Epidermal melanocyte (primary cell): ENCODE measurements around the gene MDM4.
"Not testable (repeated sequence)": the region's sequence is repeated elsewhere in the genome, so short reads cannot be mapped to it uniquely, and the experiment has no call there.

Source experiments
- DNase-seq: peaks from one replicate; pipeline ENCODE4 v3.0.0; 2011; ENCODE audit warnings: low spot score; ENCODE audit not compliant: insufficient read length

Gene MDM4, protein sequence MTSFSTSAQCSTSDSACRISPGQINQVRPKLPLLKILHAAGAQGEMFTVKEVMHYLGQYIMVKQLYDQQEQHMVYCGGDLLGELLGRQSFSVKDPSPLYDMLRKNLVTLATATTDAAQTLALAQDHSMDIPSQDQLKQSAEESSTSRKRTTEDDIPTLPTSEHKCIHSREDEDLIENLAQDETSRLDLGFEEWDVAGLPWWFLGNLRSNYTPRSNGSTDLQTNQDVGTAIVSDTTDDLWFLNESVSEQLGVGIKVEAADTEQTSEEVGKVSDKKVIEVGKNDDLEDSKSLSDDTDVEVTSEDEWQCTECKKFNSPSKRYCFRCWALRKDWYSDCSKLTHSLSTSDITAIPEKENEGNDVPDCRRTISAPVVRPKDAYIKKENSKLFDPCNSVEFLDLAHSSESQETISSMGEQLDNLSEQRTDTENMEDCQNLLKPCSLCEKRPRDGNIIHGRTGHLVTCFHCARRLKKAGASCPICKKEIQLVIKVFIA

DNA sequence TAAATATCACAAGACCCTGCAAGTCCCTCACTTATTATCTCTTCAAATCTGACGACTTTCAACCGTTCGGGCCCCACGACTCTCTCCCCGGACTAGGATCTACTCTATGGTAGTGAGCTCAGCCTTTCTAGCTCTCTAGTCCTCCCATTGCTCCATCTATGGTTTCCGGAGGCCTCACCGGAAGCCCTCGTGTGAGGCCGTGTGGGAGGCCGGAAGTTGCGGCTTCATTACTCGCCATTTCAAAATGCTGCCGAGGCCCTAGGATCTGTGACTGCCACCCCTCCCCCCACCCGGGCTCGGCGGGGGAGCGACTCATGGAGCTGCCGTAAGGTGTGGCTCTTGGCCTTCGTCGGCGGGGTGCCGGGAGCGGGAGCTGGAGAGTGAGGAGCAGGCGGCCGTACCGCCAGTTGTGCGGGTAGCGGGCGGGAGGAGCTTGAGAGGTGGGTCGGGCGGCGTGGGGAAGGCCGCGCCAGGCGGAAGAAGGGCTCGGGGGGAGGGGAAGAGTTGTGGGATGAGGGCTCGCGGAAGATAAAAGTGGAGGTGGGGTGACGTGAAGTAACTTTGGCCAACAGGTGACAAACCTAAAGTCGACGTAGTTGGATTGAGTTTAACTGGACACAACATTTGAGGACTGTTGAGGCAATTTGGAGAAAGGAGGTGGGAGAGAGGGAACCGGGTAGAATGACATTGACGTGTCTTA, at the start of gene MDM4:
Gene MDM4 (plus strand): TSS at position 227 of the 700 bp plus-strand sequence. CDS start 9,113 bp downstream, outside the sequence.
- peak; percentile 90 for DNase-seq

DNA sequence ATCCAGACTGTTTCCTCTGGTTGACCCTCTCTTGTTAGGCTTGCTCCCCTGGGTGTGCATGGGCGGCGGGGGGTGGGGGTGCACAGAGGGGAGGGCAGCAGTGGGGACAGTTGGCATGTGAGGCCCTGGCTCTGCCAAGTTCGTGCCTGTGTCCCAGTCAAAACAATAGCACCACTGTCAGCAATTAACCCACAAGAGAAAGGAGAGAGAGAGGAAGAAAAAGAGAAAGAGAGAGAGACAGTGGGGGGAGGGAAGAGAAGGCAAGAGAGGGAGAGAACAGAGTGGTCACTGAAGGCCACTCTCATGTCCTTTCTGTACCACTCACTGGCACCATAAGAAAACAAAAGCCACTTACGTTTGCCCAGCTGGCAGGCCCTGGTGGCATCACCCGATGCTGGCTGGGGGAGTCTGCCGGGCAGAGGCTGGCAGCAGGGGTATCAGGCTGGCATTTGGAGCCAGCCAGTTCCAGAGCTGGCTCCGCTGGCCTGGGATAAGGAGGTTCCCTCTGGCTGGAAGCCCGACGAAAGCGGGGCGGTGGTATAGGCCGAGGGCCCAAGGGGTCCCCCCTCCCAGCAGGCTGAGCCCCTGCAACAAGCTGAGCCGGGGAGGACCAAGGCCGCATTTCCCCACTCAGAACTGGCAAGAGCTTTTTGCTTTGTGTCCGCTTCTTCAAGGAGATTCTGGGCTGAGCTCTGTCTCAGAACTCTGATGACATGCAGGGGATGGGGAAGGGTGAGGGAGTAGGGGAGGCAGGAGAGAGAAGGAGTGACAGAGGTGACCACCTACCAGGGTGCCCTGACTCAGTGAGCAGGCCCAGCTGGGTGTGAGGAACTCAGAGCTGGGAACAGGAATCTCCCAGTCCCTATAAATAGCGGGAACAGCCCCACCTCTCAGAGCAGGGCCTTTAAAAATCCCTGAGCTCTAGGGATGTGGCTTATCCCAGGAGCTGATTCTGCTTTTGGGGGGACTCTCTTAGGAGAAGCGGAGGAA, 49.5 kb upstream of the MDM4 start:
- peak; percentile 40 for DNase-seq

DNA sequence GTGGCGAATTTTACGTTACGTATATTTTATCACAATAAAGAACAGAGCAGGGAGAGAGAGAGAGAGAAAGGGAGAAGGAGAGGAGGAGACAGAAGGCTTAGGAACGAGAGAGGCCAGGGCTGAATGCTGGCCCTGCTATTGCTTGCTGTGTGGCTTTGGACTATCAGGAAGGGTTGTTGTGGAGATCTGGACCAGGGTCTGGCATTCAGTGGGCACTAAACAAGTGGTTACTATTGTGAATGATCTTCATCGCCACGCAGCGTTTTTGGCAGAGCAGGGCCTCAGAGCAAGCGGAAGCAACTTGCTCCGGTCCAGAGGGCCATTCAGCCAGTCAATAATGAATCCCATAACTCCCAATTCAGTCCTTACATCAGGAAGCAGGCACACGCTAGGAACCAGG, 48.0 kb upstream of the MDM4 start:
- DNase-seq, result no peak

DNA sequence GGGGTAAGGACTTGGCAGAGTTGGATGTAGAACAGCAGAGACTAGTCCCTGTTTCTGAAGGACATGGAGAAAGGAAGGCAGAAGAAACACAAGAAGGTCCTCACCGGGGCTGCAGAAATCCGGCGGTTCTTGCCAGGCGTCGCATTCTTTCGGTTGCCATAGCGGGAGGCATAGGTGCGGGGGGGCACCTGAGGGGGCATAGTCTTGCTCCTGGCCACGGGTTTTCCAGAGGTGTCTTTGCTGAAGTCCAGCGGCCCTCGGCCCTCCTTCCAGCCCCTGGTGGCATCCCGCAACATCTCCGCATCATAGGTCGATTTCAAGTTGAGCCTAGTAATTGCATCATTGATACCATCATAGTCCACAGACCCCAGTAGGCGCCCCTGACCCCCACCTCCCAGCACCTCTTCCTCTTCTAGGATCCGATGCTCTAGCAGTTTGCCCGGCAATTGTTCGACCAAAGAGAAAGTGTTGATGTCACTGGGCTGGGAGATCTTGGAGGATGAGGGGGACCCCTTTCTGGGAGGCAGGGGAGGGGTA, 47.4 kb upstream of the MDM4 start:
- no peak for DNase-seq

DNA sequence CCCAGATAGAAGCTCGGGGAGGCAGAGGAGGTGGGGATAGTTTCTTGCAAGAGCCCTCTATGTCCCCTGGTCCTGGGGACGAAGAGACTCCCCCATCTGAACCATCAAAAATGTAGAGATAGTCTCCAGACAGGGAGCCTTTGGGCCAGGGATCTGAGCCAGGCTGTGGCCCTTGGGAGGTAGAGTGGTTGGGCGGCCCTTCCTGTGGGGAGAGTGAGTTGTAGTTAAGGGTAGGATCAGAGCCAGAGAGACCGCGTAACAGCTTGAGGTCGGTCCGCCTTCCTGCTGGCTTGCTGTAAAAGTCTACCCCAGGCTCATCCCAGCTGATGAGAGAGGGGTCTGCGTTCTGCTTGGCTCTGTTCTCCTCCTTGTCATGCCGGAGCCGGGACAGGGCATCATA, 46.9 kb upstream of the MDM4 start:
- DNase-seq, result no peak

DNA sequence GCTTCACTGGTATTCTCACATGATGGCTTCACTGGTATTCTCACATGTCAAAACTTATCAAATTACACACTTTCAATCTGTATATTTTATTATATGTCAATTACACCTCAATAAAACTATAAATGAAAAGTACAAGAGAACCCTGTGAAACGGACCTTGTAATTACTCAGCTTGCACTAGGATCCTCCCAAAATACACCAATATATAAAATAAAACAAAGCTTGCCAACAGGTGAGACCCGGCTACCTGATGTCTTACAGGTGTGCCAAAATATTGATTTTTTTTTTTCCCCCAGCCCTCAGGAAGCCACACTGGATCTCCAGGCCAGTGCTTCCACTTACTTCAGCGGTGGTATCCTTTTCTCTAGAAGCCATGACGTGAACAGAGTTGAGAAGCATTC, 44.5 kb upstream of the MDM4 start:
- DNase-seq, result no peak

DNA sequence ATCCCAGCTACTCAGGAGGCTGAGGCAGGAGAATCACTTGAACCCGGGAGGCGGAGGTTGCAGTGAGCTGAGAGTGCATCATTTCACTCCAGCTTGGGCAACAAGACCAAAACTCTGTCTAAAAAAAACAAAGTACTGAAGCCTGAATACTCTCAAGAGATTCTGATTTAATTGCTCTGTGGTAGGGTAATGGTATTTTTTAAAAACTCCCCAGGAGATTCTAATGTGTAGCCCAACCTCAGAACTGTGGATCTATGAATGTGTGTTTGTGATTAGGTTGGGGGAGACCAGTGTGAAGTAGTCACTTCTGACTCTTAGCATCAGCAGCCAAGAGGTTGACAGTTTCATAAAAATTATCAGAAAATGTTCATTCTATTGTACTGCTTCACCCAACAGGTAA, 43.5 kb upstream of the MDM4 start:
- DNase-seq, result no peak

DNA sequence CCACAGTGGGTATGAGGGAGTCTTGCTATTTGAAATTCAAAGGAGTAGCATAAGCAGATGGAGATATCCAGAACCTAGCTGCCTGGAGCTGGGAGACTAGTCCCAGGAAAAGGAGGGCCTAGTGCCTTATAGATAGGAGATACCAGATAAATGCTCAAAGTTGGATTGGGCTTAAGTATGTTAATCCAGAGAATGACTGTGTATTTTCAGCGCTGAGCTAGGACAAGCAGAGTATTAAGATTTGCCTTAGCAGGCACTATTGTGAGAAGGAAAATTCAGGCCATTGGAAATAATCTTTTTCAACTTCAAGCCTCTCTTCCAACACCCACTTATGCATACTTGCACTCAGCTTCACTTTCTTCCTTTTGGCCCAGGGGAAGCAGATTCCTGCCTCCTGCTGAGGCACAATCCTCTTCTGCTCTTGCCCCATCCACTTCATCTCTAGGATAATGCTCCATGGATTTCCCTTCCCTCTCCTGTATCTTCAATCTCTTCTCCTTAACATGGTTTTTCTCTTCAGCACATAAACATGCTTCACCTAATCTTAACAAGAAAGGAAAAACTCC, 42.7 kb upstream of the MDM4 start:
- DNase-seq, result no peak

DNA sequence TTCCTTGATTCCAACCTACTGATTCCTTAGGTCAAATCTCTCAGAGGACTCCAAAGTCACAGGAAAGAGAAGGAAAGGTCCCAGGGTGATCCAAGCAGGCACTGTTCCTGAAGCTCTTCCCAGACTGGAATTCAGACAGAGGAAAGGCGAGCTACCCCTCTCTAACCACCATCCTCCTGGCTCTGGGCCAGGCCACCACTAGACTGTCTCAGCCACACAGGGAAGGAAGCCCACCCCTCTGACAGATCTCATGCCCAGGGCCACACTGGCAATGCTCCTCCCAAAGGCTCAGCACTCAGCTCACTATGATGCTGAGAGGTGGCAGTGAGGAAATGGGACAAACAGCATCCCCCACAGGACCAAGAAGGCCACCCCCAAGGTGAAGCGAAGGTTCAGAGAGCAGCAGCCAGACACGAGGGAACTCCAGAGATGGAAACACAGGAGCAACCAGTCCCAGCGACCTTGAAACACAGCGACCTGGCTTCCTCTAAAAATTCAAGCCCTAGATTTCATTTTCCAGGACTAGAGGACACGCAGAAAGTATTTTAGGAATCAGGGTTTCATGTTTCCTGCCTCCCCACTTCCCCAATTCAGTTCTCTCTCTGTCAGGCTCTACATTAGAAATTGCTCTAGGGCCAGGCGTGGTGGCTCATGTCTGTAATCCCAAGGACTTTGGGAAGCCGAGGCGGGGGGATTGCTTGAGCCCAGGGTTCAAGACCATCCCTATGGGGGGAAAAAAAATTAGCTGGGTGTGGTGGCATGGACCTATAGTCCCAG, 40.4 kb upstream of the MDM4 start:
- DNase-seq, result no peak

DNA sequence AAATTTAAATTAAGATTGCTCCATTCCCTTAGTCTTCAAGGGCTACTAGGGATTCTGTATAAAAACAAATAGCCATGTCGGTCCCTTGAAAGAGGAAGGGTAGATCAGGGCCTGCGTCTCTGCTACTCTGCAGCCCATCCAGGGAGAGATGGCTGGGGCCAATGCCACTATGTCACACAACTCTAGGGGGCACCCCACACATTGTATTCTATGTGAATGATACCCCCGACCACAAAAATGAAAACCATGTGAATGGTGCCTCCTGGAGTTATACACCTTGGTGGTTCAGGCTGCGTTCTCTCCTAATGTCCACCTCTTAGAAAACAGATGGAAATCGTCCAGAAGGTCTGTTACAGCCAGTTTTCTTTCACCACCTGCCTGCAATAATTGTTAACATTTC, 39.6 kb upstream of the MDM4 start:
- DNase-seq, result no peak

DNA sequence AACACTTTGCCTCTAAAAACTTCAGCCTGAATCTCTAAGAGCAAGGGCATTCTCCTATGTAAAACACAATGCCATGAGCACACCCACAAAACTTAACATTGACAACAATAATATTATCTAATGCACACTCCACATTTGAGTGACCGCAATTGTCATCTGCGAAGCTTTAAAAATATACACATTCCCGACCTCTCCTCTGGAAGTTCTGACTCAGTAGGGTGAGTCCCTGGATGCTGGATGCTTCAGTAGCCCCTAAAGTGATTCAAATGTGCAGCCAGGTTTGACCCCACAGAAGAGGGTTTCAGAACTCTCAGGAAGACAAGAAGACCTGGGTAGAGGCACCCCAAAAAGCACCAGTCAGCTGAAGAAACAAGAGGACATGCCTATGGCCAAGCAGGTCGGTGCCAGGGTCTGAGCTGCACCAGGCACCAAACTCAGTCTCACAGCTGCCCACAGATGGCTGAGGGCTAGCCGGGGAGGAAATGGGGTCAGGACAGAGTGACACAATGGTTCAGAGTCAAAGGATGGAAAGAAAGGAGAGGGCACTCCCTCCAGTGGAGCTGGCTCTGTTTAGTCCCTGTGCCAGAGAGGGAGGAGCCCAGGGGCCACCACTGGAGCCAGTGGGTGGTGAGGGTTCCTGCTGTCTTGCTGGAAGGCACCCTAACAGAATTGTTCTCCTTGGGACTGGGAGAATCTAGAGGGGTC, 39.0 kb upstream of the MDM4 start:
- DNase-seq, result no peak

DNA sequence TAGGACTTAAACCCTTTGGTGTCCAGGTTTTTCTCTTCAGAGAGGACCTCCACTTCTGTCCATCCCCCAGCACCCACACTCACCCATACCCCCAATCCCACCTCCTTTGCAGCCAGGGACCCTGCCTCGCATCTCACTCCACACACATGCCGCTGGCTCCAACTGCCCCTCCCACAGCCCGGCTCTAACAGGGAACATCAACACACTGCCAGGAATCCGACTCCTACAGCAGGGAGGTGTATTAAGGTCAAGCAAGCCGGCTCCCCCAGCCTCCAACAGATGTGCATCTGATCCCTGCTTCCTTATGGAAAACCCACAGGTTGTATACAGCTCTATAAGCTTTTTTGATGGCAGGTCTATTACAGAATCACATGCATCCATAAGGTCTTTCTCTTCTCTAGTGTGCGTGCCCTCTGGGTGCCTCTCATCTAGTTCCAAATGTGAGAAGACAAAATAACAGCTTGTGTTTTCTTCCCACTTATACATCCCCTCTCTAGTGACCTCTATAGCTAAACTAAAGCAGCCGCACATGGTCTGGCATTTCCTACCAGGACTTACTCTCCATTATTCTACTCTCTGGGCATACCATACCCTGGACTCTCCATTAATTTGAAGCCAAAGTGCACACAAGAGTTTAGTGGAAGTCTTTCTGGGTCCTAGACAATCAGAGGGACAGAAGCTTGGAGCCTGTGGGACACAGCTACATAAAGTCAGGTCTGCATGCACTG, 37.9 kb upstream of the MDM4 start:
- no peak for DNase-seq

DNA sequence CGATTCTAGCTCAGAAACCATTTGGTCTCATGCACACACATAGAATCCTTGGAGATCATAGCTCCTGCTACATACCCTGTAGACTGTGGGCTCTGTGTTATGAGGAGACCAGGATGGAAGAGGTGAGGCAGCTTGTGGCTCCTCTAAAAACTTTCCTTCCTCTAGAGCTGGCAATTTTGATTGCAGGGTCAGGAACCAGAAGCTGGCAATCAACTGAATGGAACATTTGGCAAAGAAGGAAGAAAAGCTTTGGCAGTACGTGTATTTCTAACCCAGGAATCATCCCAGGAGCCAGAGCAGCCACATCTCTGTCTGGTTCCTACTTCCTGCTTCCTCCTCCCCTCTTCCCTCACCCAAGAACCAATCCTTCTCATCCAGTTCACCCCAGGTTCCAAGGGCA, 37.3 kb upstream of the MDM4 start:
- no peak for DNase-seq

DNA sequence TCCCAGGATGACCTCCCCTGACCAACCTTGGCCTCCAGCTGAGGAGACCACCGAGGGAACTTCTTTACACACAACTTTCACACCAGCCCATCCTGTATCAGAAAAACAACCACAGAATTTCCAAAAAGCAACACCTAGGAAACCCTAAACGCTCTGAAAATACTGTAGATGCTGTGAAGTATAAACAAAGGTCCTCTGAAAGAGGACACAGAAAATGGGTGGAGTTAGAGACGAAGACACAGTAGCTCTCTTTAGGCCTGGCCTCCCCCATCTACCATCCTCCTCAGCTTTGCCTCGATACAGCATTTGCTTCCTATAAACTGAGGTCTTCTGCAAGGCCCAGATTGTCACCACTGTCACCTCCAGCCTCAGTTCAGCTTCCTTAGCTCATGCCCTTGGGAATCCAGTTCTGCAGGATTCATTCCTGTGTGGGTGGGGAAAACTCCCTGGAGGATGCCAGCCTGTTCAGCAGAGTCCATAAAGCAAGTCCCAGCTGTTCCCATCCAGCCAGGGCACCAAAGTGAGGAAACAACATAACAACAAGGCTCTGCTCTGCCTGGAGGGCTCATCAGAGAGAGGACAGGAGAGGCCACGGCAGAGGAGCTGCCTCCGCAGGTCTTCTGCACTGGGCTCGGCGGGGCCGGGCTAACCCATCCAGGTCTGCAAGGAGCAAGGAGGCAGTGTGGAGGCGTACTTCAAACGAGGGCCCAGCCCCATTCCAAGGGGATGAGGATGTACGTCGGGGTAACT, 36.6 kb upstream of the MDM4 start:
- DNase-seq, result no peak

DNA sequence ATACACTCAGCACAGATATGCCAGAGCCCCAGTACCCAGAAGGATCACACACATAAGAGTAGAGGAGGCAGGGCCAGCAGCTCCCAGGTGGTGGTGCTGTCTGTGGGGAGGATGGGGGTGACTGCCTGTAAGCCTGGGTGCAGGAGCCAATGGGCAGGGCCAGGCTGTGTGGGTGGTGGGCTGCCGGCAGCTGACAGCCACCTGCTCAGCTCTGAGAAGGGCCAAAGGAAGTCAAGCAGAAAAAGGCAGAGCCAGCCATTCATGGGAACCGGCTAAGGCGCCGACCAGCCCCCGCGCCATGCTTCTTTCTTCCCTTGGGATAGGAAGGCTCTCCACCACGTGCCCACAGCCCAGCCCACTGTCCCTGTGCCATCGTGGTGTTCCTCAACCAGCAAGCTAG, 35.7 kb upstream of the MDM4 start:
- no peak for DNase-seq

DNA sequence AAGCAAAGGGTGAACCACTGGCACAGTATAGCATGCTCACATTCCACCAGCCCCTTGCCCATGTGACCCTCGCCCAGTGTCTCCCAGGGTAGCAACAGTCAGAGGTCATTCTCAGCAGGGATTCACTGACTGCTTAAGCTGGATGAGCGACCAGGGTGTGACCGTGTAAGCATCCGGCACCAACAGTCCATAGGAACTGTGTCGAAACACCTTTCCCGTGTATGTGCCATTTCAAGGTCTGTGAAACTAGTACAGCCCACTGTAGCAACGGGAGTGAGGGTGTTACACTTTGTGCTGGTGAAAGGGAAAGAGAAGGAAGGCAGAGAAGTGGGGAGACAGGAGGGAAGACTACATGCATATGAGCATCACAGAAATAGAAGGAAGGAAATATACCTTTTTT, 32.4 kb upstream of the MDM4 start:
- no peak for DNase-seq

DNA sequence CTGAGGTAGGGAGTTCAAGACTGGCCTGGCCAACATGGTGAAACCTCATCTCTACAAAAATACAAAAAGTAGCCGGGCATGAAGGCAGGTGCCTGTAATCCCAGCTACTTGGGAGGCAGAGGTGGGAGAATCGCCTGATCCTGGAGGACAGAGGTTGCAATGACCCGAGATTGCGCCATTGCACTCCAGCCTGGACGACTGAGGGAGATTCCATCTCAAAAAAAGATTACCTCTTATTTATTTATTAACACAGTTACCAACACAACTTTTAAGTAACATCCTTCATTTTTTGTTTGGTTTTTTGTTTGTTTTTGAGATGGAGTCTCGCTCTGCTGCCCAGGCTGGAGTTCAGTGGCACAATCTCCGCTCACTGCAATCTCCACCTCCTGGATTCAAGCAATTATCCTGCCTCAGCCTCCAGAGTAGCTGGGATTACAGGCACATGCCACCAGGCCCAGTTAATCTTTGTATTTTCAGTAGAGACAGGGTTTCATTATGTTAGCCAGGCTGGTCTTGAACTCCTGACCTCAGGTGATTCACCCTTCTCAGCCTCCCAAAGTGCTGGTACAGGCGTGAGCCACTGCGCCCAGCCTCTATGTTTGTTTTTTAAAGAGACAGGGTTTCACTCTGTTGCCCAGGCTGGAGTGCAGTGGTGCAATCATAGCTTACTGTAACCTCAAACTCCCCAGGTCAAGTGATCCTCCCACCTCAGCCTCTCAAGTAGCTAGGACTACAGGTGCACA, 29.5 kb upstream of the MDM4 start:
- not testable (repeated sequence) for DNase-seq

DNA sequence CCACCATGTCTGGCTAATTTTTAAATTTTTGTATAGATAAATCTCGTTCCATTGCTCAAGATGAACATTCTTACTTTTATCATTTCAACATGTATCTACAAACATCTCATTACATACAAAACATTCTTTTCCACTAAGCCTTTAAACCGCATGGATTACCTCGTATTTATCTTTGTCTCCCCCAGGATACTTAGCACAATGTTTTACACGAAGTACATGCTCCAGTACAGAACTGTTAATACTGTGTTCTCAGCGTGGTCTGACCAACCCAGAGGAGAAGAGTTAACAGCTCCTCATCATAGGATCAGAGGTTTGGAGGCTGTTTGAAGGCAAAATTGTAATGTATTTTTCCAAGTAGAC, 29.0 kb upstream of the MDM4 start:
- DNase-seq, result no peak
